HEK293 (cell line): ENCODE data around the gene WDR20.

Experiments
- ATF2 ChIP-seq: fragments of 450-650 bp; formaldehyde crosslinking; IDR thresholded peaks from 2 replicates; pipeline ENCODE4 v1.5.1; 2016; ENCODE audit warnings: missing biosample characterization, missing genetic modification characterization, low read depth
- CTCF ChIP-seq: fragments of 450-650 bp; formaldehyde crosslinking; IDR thresholded peaks from 2 replicates; pipeline ENCODE4 v1.5.1; 2016; ENCODE audit warnings: missing biosample characterization, missing genetic modification characterization
- IKZF3 ChIP-seq: fragments of 450-650 bp; IDR thresholded peaks from 2 replicates; pipeline ENCODE4 v1.5.0; 2018; ENCODE audit warnings: missing biosample characterization, mild to moderate bottlenecking, missing genetic modification characterization, moderate library complexity
- PATZ1 ChIP-seq: fragments of 450-650 bp; formaldehyde crosslinking; IDR thresholded peaks from 2 replicates; pipeline ENCODE4 v1.5.1; 2016; ENCODE audit warnings: missing biosample characterization, missing genetic modification characterization
- RBAK ChIP-seq: fragments of 450-650 bp; formaldehyde crosslinking; IDR thresholded peaks from 2 replicates; pipeline ENCODE4 v1.5.1; 2016; ENCODE audit warnings: missing biosample characterization, missing genetic modification characterization
- YY1 ChIP-seq: fragments of 450-650 bp; formaldehyde crosslinking; IDR thresholded peaks from 2 replicates; pipeline ENCODE4 v1.5.1; 2018; ENCODE audit warnings: missing biosample characterization, missing genetic modification characterization
- ZBTB21 ChIP-seq: fragments of 450-650 bp; formaldehyde crosslinking; IDR thresholded peaks from 2 replicates; pipeline ENCODE4 v1.5.1; 2017; ENCODE audit warnings: missing biosample characterization, missing genetic modification characterization
- ZNF138 ChIP-seq: fragments of 450-650 bp; formaldehyde crosslinking; IDR thresholded peaks from 2 replicates; pipeline ENCODE4 v1.5.1; 2016; ENCODE audit warnings: missing biosample characterization, missing genetic modification characterization, borderline replicate concordance
- ZNF157 ChIP-seq: fragments of 450-650 bp; formaldehyde crosslinking; IDR thresholded peaks from 2 replicates; pipeline ENCODE4 v1.5.1; 2016; ENCODE audit warnings: missing biosample characterization, missing genetic modification characterization
- ZNF398 ChIP-seq: fragments of 450-650 bp; formaldehyde crosslinking; IDR thresholded peaks from 2 replicates; pipeline ENCODE4 v1.5.1; 2017; ENCODE audit warnings: missing biosample characterization, missing genetic modification characterization
- ZNF510 ChIP-seq: fragments of 450-650 bp; formaldehyde crosslinking; IDR thresholded peaks from 2 replicates; pipeline ENCODE4 v1.5.1; 2018; ENCODE audit warnings: mild to moderate bottlenecking, missing genetic modification characterization, missing biosample characterization; ENCODE audit not compliant: insufficient replicate concordance

- TF ChIP-seq ZNF138 (tag by site-specific recombination) (no peak), CTCF (tag by site-specific recombination) (no peak), YY1 (tag by site-specific recombination) (no peak), ZNF510 (tag by site-specific recombination) (no peak), RBAK (tag by site-specific recombination) (no peak), ZNF398 (tag by site-specific recombination) (no peak), ATF2 (tag by site-specific recombination) (no peak), IKZF3 (no peak), ZNF157 (no peak), ZBTB21 (tag by site-specific recombination) (no peak), PATZ1 (tag by site-specific recombination) (no peak)
Measured at GRCh38 chr14:102196039-102196901, 56.6 kb downstream of the WDR20 start.
